Uterus (tissue), 2 donors: ENCODE measurements around the gene RAMAC.

Experiments
- CTCF ChIP-seq, 4 experiments: fragments of 200-600 bp in 2 of 4; fragments of 450-650 bp in 2 of 4; sonication (generic) in 2 of 4; IDR thresholded peaks; one replicate each; pipeline ENCODE4 v1.5.1; 2016 to 2019; ENCODE audit warnings: antibody characterized with exemption in 4 of 4, mild to moderate bottlenecking in 2 of 4, moderate library complexity in 1 of 4
- POLR2A ChIP-seq, 2 donors: fragments of 450-650 bp; IDR thresholded peaks; one replicate each; pipeline ENCODE4 v1.6.1; 2016; ENCODE audit warnings: antibody characterized with exemption in 2 of 2, mild to moderate bottlenecking in 1 of 2, moderate library complexity in 1 of 2

- no peak for TF ChIP-seq CTCF (IDR thresholded peaks at IDR 0.05)
- no peak for TF ChIP-seq POLR2A (IDR thresholded peaks at IDR 0.05)
These were observed 7.1 kb downstream of the RAMAC start for GRCh38 chr15:82993144-82993543.
